ENCODE data around the gene SLFN11. TPM values are rescaled to one million over a fixed set of nuclear protein-coding genes. Genes with fewer than 3 reads are reported as not detected.

SLFN11 gene
- total RNA-seq, 1 experiment from 2014 or later = 0.90 TPM

- Histone ChIP-seq H3K18ac (ENCODE audit: insufficient read length, low read depth, low read length) (no peak overlapping the region), H3K14ac (ENCODE audit: insufficient read depth, low read length) (no peak overlapping the region), H4K20me1 (ENCODE audit: control insufficient read depth, insufficient read depth, insufficient read length) (no peaks in the 10 kb centered on the region), H3K79me1 (ENCODE audit: insufficient read depth, low read depth, low read length, poor library complexity, severe bottlenecking) (no peaks in the 10 kb centered on the region), H2BK12ac (ENCODE audit: insufficient read length, low read depth, low read length) (no peak overlapping the region), H2BK5ac (ENCODE audit: insufficient read length, low read length) (no peak overlapping the region), H3K23me2 (ENCODE audit: insufficient read length, low read depth, low read length, poor library complexity, severe bottlenecking) (peaks cover 8% of the 10 kb centered on the region), H3T11ph (ENCODE audit: low read length) (no peak overlapping the region), H3K79me2 (ENCODE audit: insufficient read depth, low read length) (no peaks in the 10 kb centered on the region), H2BK15ac (ENCODE audit: low read depth, low read length) (no peak overlapping the region), H3K4me2 (ENCODE audit: insufficient read depth, insufficient read length, low read length) (no peak overlapping the region), H3K9ac (ENCODE audit: extremely low read depth, insufficient read length, low read length) (no peak overlapping the region), H2BK20ac (ENCODE audit: low read depth, low read length, poor library complexity, severe bottlenecking) (no peak overlapping the region), H3K23ac (ENCODE audit: insufficient read length, low read depth, low read length) (no peak overlapping the region), H3K27me3 (ENCODE audit: insufficient read depth, low read length) (peaks cover 5% of the 10 kb centered on the region; the same call in 1 of the 2 replicates), H2BK120ac (ENCODE audit: low read depth, low read length, poor library complexity, severe bottlenecking) (no peak overlapping the region), H2AK5ac (ENCODE audit: insufficient read length, low read length) (no peak overlapping the region), H4K8ac (replicated peaks; ENCODE audit: insufficient read length, low read depth, low read length) (no peak overlapping the region), H3K9me3 (ENCODE audit: control insufficient read depth, low read depth, low read length) (no peaks in the 10 kb centered on the region), H4K91ac (ENCODE audit: insufficient read length, low read depth, low read length) (no peak overlapping the region), H3K27ac (ENCODE audit: insufficient read length, low read depth, low read length) (no peak overlapping the region), H3K4me1 (ENCODE audit: insufficient read depth, low read length) (no peaks in the 10 kb centered on the region; the same call in 1 of the 2 replicates), H2AFZ (ENCODE audit: low read length) (no peak overlapping the region), H4K5ac (ENCODE audit: insufficient read length, low read depth, low read length) (no peak overlapping the region), H3K56ac (ENCODE audit: insufficient read length, low read depth, low read length) (no peak overlapping the region), H3K4ac (ENCODE audit: low read depth, low read length) (no peak overlapping the region)
- Mint-ChIP-seq H3K4me1 (peaks cover 11 to 16% of the 10 kb centered on the region in 2 experiments), H3K9me3 (no peaks in the 10 kb centered on the region; a peak in 2 of 5 replicates), H3K27me3 (ENCODE audit: low read depth) (peaks cover 37% of the 10 kb centered on the region), H3K36me3 (ENCODE audit: insufficient read depth in 1 of 3, low read depth in 3 of 3) (no peaks in the 10 kb centered on the region), H3K4me3 (no peak overlapping the region), H3K27ac (no peak overlapping the region)
- WGBS (ENCODE audit: extremely low coverage, insufficient read length, low lambda C conversion rate) = no CpG with 5 or more reads among the region's 1 CpG
- no peak for DNase-seq
- TF ChIP-seq CTCF (conservative IDR thresholded peaks at IDR 0.05) = no peak
Observed at GRCh38 chr17:35350493-35350892, 22.9 kb downstream of the SLFN11 start.

Measured in H9 (cell line).